CD1c-positive myeloid dendritic cell (primary cell): ENCODE measurements around the gene CAMK1G.

Experiments
- DNase-seq: peaks from one replicate; pipeline ENCODE4 v3.0.0-alpha.2; 2016; ENCODE audit errors: extremely low spot score

CAMK1G gene

DNA sequence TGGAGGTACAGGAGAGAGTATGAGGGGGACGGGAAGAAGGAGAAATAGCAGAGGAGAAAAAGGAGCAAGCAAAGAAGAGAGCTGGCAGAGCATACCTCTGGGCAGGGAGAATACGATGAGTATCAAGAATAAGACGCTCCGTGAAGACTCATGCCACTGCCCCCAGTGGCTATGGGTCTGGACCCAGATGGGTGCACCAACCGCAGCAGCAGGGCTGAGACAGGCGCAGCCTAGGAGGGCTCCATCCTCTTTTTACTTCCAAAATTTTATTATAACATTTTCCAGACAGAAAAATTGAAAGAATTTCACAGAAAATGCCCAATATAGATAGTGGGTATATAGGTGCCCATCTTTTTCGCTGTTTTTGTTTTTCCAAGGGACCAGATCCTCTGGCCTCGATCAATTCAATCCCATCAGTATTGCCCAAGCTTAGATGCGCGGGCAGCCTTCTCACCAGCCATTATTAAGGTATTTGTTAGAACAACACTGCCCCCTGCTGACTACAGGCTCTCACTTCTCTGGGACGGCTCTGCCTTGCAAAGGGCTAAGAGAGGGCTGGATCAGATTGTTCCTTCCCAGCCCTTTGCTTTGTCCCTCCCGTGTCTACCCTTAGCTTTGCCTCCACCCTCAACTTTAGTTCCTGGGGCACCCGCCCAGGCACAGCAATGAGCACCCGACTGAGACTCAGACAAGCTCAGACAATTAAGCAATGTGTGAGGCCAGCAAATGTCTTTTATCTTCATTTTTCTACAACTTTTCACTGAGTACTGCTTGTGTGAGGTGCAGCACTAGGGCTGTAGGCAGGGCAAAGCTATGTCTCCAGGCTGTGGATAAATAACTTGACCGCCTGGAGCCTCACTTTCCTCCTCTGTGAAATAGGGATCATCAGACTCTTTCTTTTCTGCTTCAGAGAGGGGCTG lies 17.5 kb upstream of the CAMK1G start:
- DNase-seq = peak; percentile 85

DNA sequence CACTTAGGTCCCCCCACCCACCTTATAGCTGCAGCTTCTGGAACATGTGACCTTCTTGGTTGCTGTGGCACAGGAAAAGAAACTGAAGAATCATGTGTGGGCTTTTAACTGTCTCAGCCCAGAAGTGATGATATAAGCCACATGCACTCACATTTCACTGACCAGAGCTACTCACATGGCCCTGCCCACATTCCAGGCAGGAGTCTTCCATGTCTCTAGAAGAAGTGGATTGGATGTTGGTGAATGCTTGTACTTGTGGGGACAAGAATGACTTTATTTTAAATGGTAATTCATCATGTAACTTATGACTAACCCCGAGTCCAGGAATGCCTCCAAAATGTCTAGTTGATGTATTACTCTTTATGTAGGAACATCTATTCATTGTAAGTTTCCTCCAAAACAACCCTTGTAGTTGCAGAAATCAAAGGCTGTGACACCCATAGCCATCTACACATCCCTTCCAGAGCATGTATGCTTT lies 15.8 kb upstream of the CAMK1G start:
- DNase-seq = no peak

DNA sequence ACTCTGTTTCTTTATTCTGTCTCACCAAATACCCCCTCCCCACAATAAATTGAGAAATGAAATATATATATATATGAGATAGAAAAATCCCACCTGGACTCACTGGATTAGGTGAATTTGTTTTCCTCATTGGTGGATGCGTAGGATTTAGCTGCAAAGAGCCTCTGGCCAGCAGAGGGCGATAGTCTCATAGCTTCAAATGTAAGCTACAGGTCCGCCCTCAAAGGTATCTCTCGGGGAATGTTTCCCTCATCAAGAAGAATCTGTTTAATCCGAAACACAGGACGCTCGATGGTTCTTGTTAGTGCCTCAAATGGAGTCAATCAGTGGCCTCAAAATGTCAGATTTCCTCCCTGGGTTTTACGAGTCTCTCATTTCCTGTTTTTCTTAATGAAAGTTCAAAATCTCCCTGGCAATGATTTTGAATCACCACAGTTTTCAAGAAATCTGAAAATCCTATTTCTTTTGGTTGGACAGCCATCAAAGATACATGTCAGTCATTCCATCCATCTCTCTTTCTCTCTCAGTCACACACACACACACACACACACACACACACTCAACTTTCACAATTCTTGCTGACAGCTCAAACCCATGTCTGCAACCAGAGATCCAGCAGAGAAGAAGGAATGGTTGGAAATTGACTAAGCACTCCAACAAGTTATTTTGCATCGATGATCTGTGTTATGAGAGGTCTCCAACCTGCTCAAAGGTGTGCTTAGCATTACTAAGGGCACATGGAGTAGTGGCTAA lies 13.9 kb upstream of the CAMK1G start:
- DNase-seq = peak; percentile 65

DNA sequence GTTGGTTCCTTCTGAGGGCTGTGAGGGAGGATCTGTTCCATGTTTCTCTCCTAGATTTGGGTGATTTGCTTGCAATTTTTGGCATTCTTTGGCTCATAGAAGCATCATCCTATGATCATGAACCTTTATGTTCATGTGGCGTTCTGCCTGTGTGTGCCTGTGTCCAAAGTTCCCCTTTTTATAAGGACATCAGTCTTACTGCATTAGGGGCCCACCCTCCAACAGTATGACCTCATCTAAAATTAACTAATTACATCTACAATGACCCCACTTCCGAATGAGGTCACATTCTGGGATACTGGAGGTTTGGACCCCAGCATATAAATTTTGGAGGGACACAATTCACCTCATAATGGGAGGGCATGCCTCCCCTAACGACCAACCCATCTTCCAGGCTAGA lies 12.8 kb upstream of the CAMK1G start:
- DNase-seq = peak; percentile 17

DNA sequence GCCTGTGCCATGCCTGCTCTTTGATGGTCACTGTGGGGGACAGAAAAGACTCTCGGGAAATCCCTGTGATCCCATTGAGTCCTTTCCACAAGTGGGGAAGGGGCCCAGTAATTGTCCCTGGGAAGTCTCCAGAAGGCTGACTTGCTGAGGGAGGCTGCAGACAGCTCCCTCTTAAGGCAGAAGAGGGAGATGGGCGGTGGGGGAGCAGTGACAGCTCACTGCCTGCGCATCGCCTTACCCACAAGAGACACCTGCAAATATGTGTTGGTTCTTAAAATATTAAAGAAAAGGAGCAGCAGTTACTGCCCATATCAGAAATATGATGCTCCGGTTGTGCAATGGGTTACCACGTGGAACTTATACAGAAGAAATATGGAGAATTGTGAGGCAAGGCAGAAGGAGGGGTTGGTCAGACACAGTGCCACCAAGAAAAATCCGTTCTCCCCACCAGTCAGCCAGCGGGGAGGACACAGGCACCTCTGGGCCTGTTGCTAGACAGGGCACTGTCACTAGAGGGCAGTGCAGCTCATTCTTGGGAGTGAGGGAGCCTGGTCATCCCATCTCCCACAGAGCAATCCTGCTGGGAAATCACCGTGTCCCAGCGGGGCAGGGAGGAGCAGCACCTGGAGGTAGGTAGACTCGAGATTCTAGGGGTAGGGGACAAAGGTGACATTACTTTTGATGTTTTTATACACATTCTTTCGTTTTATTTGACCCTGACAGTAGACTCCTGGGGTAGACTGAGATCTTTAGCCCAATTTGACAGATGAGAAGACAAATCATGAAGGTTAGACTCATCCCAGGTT lies 6.9 kb upstream of the CAMK1G start:
- peak; percentile 80 for DNase-seq

DNA sequence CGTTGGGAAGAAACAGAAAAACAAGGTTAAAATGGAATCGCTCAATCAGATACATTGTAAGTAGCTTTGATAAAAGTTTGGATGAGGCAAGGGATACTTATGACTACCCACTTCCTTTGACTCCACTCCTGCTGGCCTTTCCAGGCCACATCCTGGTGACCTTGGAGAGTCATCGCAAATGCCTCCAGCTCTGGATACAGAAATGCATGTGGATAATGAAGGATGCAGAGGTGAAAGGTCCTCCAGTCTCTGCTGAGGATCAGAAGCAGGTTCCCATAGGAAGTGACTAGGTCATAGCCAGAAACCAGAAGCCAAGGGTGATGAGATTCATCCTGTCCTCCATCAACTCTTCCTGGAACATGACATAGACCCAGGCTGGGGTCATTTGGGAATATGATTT lies 6.2 kb upstream of the CAMK1G start:
- DNase-seq = no peak

DNA sequence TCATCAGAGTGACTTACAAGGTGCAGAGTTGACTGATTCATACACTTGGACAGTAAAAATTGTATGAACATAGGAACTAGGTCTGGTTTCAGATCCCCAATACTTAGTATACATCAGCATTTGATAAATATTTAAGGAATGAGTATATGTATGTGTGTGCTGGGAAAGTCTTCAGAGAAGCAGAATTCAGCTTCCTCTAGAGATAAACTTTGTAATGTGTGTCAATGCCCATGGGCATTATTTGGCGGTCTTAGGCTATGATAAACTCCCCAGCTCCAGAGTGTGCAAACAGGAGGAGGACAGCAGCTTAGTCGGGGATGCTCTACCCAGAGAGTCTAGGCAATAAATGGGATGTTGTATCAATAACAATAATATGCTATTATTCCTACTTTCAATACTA lies 2.9 kb upstream of the CAMK1G start:
- DNase-seq = peak; percentile 8

DNA sequence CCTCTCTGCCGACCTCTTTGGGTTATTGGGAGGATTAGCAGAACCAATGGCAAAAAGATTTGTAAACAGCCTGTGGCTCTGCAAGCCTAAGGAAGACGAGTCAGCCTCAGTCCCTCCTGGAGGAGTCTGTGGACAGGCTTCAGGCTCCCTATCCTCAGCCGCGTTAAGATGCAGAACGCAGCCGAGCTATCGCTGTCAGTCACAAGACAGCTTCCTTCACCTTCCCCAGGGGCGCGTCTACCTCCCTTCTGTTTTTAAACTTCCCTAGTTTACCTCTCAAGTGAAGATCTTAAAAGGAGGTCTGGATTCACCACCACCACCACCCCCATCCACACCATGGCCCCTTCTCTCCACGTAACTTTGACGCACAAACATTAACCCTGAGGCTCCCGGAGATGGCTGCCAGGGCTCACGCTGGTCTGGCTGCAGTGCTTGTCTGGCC lies 738 bp downstream of the CAMK1G start:
- no peak for DNase-seq

DNA sequence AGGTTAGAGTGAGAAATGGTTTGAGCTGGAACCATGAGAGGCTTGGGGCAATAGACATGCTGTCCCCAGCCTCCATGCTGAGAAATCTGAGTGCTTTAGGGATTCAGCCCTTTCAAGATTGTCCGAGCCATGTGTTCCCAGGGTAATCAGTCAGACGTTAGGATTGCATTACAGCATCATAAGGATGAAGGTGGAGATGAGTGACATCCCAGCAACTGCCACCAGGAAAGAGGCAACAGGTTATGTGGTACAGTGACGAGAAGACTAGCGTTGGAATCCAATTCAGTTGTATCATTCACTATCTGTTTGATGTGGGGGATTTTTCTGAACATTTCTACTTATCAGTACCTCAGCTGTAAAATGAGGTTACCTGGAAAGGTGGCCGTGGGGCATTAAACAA lies 1.7 kb downstream of the CAMK1G start:
- DNase-seq = no peak

DNA sequence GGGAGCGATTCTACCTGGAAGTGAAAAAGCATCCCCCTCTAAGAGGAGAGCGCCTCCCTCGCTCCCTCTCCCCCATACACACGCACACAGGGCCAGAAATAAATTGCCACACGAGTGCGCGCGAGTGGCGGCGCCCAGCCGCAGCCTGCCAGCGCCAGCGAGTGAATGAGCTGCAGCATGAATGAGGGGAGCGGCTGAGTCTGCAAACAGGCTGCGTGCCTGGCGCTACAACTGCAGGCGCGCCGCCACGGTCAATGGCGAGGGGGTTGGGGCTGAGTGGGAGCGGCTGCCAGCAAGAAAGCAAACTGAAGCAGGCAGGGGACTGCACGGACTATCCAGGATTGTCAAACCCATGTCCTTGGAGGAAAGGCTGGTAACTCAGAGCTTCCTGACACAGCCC lies 2.2 kb downstream of the CAMK1G start:
- DNase-seq = no peak

DNA sequence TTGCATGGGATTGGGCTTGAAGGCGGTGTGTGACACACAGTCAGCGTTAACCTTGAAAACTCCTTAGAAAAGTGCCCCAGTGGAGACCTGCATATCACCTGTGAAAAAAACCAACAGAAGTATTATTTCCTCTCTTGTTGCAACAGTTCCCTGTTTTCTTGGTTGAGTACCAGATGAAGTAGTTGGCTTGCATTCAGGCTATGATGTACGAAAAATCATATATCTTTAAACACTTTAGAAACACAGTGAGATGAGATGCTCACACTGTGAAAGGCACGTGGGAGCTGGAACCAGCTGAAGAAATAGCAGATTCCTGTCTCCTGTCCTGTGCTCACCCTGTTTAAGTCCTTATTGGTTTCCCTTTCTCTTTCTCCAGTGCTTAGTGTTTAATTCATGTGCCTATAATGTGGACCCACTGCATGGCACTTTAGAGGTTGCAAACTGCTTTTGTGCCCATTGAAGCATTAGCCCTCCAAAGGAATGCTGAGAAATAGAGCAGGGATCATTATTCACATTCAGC lies 2.8 kb downstream of the CAMK1G start:
- DNase-seq = no peak

DNA sequence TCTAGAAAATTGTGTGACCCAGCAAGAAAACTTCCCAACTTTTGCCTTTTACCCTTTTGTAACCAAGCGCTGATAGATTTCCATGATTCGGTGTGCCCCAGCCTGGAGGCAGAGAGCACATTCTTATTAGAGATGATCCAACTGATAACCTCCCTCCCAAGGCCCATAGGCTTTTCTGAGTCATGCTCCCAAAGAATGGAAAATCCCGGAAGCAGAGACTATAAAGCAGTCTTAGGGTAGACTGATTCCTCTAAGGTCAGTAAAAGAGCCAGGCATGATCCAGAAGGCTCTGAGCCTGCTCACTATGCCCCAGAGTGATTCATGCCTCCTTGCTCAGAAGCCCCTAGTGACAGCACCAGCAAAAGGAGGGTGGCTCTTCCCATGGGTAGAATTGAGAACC lies 4.3 kb downstream of the CAMK1G start:
- DNase-seq = no peak

DNA sequence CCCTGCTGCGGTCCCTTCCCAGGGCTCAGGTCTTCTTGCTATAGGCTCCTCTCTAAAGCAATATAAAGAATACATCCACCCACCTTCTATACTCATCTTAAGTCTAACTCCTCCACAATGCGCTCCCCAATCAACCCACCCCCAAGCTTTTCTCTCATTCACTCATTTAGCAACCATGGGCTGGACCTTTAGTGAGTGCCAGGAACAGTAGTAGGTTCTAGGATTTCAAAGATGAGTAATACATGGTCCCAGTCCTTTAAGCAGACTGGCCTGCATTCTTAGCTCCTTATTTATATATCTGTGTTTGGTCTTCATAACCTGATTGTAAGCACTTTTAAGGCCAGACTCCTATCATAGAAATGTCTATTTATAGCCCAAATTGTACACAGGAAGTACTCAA lies 5.9 kb downstream of the CAMK1G start:
- no peak for DNase-seq

DNA sequence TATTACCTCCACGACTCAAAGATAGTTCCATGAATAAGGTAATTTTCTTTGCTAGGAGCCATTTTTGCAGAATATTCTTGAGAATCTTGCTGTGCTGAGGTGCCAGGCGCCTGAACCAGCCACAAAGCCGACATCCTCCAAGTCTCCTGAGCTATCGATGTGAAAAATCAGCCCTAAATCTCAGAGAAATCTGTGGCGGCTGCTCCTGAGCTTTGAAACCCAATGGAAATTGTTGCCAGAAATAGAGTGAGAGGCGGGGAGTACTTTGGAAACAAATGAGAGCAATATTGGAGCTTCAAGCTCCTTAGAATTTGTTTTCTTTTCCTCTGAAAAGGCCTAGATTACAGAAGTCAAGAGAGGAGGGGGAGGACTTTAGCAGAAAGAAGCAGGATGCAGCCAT lies 6.3 kb downstream of the CAMK1G start:
- DNase-seq = no peak

DNA sequence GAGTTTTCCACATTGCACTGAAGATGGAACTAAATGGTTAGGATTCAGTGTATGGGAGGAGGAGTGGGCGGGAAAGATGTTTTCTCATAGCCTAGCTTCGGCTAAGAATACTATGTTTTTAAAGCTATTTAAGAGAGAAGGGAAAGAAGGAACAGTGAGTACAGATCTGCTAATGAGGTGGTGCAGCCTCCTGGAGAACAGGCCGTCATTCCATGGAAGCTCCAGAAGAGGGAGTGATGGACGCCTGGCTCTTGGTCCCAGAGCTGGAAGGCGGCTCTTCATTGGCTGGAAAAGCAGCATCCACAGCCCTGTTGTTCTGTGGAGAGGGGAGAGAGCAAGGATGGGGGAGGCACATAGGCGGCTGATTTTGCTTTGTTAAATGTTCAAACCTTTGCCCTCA lies 6.9 kb downstream of the CAMK1G start:
- no peak for DNase-seq

DNA sequence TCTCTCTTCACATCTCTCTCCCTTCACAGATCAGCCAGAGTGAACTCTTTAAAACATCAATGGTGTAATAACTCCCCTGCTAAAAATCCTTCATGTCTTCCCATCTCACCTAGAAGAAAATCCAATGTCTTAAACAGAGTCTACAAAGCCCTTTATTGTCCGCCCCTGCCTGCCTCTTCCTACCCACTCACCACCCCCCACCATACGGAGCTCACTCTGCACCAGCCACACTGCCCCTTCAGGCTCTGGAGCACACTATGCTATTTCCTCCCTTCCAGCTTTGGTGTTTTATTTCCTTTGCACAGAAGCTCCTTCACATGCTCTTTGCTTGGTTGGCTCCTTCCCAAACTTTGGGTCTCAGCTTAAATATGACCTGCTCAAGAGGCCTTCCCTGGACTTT lies 10.2 kb downstream of the CAMK1G start:
- no peak for DNase-seq

DNA sequence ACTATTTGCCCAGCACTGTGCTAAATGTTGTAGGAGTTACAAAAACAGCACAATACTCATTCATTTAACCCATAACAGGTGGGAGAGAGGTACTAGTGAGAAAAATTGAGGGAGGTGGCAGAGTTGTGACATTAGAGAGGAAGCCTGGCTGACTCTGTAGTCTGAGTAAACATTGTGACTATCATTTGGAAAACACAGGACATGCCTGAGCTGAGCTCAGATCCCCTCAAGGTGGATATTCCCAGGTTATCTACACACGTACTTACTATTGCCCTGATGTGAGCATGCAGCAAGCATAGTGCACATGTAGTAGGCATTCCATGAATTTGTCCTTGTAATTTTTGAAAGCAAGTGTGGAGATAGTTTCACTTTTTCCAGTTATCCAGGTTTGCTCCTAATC lies 10.9 kb downstream of the CAMK1G start:
- DNase-seq = no peak

DNA sequence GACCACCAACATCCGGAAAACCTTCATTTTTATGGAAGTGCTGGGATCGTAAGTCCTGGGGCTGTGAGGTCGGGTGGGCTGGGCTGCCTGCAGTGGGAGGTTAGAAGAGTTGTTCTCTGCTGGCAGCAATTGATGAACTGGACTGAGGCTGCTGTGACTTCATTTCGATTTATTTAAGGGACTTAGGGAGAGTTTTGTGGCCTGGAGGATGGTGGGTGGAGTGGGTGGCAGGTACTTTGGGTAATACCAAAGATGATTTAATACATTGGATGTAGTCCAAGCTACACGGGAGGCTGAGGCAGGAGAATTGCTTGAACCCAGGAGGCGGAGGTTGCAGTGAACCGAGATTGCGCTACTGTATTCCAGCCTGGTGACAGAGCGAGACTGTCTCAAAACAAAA lies 11.5 kb downstream of the CAMK1G start:
- no peak for DNase-seq

DNA sequence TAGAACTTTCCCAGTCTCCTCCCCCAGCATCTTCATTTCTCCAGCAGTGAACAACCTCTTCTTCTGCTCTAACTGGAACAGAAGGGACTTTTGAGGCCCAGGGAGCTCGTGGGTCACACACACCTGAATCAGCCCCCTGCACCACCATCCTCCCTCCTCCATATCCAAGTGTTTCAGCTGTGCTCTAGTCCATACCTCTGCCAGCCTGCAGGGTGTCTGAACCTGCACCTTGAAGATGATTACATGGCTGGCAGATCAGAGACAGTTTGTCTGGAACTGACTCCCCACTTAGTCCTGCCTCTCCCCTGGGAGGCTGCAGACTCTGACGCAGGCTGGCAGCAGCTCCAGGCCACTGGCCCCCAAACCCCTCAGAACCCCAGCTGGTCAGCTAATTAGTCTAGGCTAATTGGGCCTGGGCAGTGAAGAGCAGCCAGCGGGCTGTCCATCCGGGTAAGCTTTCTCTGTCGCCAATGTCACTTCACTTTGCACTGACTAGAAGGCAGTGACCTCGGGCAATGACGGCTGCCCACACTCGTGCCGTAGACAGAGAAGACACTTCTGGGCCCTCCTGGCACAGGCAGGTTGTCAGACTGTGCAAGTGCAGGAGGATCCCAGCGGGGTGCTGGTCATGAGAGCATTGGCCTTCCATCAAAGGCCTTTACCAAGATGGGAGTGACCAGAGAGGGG lies 12.2 kb downstream of the CAMK1G start:
- no peak for DNase-seq

DNA sequence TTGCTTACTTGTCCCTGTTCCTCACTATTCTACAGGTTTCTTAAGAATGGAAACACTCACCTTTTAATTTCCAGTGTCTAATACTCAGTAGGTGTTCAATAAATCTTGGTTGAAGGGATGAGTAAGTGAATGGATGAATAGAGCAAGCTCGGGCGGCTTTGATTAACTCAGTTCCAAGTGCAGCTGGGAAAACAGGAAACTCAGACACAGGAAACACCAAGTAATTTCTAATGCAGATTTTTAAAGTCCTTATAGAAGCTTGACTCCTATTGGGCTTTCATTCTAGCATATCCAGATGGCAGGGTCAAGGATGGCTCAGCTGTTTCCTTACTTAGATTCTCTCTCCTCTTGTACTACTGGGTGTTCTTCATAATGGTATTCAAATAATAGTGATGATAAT lies 14.0 kb downstream of the CAMK1G start:
- DNase-seq = no peak

DNA sequence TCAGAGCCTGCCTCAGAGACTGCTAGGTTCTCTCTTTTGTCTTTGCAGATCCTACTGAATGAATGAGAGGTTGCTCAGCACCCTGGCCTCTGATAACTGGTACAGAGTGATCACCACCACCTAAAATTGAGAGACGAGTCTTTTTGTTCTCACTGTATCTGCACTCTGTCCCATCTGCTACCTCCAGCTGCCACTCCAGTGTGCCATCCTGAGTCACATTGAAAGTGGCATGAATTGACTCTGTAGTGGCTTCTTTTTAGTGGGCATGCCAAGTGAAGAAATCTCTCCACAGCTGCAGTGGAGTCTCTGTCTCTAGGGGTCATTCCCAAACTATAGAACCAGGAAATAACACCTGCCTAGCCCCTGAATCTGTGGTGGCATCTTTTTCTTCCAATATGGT lies 14.7 kb downstream of the CAMK1G start:
- no peak for DNase-seq
